Astrocyte (in vitro differentiated cells and primary cell): ENCODE data around the gene RNF44.

Experiments used
- EZH2 ChIP-seq: IDR thresholded peaks from 2 replicates; pipeline ENCODE4 v1.6.1; 2012; ENCODE audit warnings: mild to moderate bottlenecking, low read length, inconsistent platforms; ENCODE audit not compliant: insufficient read depth
- TF ChIP-seq, protein P1 (sequence below): IDR thresholded peaks from 2 replicates; pipeline ENCODE4 v1.5.1; 2011; ENCODE audit warnings: low read depth, mild to moderate bottlenecking, inconsistent platforms, low read length, moderate library complexity; ENCODE audit not compliant: insufficient read depth

DNA sequence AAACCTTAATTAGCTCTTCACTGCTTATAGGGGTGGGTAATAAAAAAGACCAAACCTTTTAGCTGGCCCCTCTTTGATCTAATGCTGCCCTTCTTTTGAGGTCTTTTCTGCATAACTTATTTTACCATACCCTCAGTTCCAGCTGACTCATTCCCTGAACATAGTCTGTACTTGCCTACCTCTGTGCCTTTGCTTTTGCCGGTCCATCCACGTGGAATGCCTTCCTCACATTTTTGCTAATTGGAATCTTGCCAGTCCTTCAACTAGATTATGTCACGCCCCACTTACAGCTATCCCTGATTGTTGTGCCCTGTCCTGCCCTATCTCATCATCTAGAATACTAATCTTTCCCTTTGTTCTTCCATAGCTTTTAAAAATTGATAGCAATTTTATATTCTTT lies 44.8 kb downstream of the RNF44 start:
- TF ChIP-seq, protein P1, sequence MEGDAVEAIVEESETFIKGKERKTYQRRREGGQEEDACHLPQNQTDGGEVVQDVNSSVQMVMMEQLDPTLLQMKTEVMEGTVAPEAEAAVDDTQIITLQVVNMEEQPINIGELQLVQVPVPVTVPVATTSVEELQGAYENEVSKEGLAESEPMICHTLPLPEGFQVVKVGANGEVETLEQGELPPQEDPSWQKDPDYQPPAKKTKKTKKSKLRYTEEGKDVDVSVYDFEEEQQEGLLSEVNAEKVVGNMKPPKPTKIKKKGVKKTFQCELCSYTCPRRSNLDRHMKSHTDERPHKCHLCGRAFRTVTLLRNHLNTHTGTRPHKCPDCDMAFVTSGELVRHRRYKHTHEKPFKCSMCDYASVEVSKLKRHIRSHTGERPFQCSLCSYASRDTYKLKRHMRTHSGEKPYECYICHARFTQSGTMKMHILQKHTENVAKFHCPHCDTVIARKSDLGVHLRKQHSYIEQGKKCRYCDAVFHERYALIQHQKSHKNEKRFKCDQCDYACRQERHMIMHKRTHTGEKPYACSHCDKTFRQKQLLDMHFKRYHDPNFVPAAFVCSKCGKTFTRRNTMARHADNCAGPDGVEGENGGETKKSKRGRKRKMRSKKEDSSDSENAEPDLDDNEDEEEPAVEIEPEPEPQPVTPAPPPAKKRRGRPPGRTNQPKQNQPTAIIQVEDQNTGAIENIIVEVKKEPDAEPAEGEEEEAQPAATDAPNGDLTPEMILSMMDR = no peak
- TF ChIP-seq EZH2 = no peak
